Stomach (tissue), 4 donors: ENCODE data around the gene CNOT3.

Experiments used
- CTCF ChIP-seq, 7 experiments: fragments of 450-650 bp in 4 of 7; fragments of 200-600 bp in 3 of 7; sonication (generic) in 3 of 7; IDR thresholded peaks; one replicate each; pipeline ENCODE4 v1.5.1; 2016 to 2019; ENCODE audit warnings: antibody characterized with exemption in 7 of 7, control low read depth in 2 of 7, mild to moderate bottlenecking in 1 of 7
- EP300 ChIP-seq: sonication (generic); formaldehyde crosslinking; IDR thresholded peaks from one replicate; pipeline ENCODE4 v1.6.1; 2017; ENCODE audit warnings: antibody characterized with exemption
- POLR2A ChIP-seq, 4 donors: fragments of 450-650 bp; IDR thresholded peaks; one replicate each; pipeline ENCODE4 v1.6.1; 2016; ENCODE audit warnings: antibody characterized with exemption in 4 of 4, control low read depth in 2 of 4, mild to moderate bottlenecking in 1 of 4, moderate library complexity in 1 of 4
- POLR2AphosphoS5 ChIP-seq, 3 donors: sonication (generic); formaldehyde crosslinking; IDR thresholded peaks; one replicate each; pipeline ENCODE4 v1.6.1; 2016; ENCODE audit warnings: antibody characterized with exemption in 3 of 3

- TF ChIP-seq POLR2AphosphoS5 (IDR thresholded peaks at IDR 0.05) (no peak), CTCF (IDR thresholded peaks at IDR 0.05) (no peak), POLR2A (IDR thresholded peaks at IDR 0.05) (no peak), EP300 (no peak)
These were observed 11.7 kb downstream of the CNOT3 start for GRCh38 chr19:54149021-54149812.
